ENCODE results near the gene GCK.

DNA sequence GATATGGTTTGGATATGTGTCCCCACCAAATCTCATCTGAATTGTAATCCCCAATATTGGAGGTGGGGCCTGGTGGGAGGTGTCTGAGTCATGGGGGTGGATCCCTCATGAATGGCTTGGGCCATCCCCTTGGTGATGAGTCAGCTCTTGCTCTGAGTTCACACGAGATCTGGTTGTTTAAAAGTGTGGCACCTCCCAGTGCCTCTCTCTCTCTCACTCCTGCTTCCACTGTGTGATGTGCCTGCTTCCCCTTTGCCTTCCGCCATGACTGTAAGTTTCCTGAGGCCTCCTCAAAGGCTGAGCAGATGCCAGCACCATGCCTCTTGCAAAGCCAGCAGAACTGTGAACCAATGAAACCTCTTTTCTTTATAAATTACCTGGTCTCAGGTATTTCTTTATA, 4.8 kb upstream of the GCK start:
- no peak for TF ChIP-seq EZH2 (IDR thresholded peaks at IDR 0.05; ENCODE audit: borderline replicate concordance, low read depth, low read length, poor library complexity, severe bottlenecking)
- TF ChIP-seq, protein P1, sequence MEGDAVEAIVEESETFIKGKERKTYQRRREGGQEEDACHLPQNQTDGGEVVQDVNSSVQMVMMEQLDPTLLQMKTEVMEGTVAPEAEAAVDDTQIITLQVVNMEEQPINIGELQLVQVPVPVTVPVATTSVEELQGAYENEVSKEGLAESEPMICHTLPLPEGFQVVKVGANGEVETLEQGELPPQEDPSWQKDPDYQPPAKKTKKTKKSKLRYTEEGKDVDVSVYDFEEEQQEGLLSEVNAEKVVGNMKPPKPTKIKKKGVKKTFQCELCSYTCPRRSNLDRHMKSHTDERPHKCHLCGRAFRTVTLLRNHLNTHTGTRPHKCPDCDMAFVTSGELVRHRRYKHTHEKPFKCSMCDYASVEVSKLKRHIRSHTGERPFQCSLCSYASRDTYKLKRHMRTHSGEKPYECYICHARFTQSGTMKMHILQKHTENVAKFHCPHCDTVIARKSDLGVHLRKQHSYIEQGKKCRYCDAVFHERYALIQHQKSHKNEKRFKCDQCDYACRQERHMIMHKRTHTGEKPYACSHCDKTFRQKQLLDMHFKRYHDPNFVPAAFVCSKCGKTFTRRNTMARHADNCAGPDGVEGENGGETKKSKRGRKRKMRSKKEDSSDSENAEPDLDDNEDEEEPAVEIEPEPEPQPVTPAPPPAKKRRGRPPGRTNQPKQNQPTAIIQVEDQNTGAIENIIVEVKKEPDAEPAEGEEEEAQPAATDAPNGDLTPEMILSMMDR (conservative IDR thresholded peaks at IDR 0.05; ENCODE audit: low read depth, low read length) = no peak
